GM23338 (cell line): ENCODE results near the gene MTERF4. TPM values are rescaled to one million over a fixed set of nuclear protein-coding genes. Genes with fewer than 3 reads are reported as not detected.

Source experiments
- ATAC-seq: fragments of 200-7000 bp; cut with Tn5 transposase; 3 replicates; pipeline ENCODE4 v1.9.1; 2020
- DNase-seq: peaks from one replicate; pipeline ENCODE4 v3.0.0-alpha.2; 2015; ENCODE audit warnings: low spot score
- H2AFZ ChIP-seq: fragments of 200-600 bp; sonication (generic); 2 replicates; pipeline ENCODE4 v1.8.0; 2016; ENCODE audit warnings: antibody characterized with exemption, mild to moderate bottlenecking, moderate library complexity
- H3F3A ChIP-seq: fragments of 200-600 bp; sonication (generic); replicated peaks from 2 replicates; pipeline ENCODE4 v1.8.0; 2017; ENCODE audit warnings: antibody characterized with exemption, mixed run types, low read depth
- H3K27ac ChIP-seq: fragments of 200-600 bp; sonication (generic); 2 replicates; pipeline ENCODE4 v1.6.1; 2016; ENCODE audit warnings: low read depth
- H3K27me3 ChIP-seq: fragments of 200-600 bp; sonication (generic); 2 replicates; pipeline ENCODE4 v1.8.0; 2016; ENCODE audit warnings: mild to moderate bottlenecking, mixed run types, moderate library complexity; ENCODE audit not compliant: insufficient read depth
- H3K36me3 ChIP-seq: fragments of 200-600 bp; sonication (generic); 2 replicates; pipeline ENCODE4 v1.8.0; 2016; ENCODE audit warnings: mild to moderate bottlenecking; ENCODE audit not compliant: insufficient read depth
- H3K4me1 ChIP-seq: fragments of 200-600 bp; sonication (generic); 2 replicates; pipeline ENCODE4 v1.8.0; 2016; ENCODE audit warnings: mild to moderate bottlenecking, moderate library complexity; ENCODE audit not compliant: insufficient read depth
- H3K4me2 ChIP-seq: fragments of 200-600 bp; sonication (generic); 2 replicates; pipeline ENCODE4 v1.7.1; 2017; ENCODE audit warnings: mixed run types
- H3K4me3 ChIP-seq: fragments of 200-600 bp; sonication (generic); 2 replicates; pipeline ENCODE4 v1.6.1; 2016; ENCODE audit warnings: mixed run types
- H3K79me2 ChIP-seq: fragments of 200-600 bp; sonication (generic); replicated peaks from 2 replicates; pipeline ENCODE4 v1.8.0; 2017; ENCODE audit warnings: mild to moderate bottlenecking; ENCODE audit not compliant: insufficient read depth
- H3K9me2 ChIP-seq: fragments of 200-600 bp; sonication (generic); 2 replicates; pipeline ENCODE4 v1.8.0; 2017; ENCODE audit not compliant: insufficient read depth
- H4K20me1 ChIP-seq: fragments of 200-600 bp; sonication (generic); replicated peaks from 2 replicates; pipeline ENCODE4 v1.8.0; 2017; ENCODE audit warnings: mild to moderate bottlenecking; ENCODE audit not compliant: insufficient read depth
- H3K27ac Mint-ChIP-seq: 2 replicates; pipeline ENCODE4 v1.8.0; 2020; ENCODE audit warnings: inconsistent platforms, mild to moderate bottlenecking, moderate library complexity, mixed read lengths
- H3K27me3 Mint-ChIP-seq: 3 replicates; pipeline ENCODE4 v1.8.0; 2022; ENCODE audit warnings: low read depth, mild to moderate bottlenecking, moderate library complexity, mixed read lengths, inconsistent platforms; ENCODE audit not compliant: insufficient read depth, poor library complexity
- H3K36me3 Mint-ChIP-seq: 3 replicates; pipeline ENCODE4 v1.8.0; 2021; ENCODE audit warnings: low read depth, mild to moderate bottlenecking, inconsistent platforms, moderate library complexity, mixed read lengths
- H3K4me1 Mint-ChIP-seq: 3 replicates; pipeline ENCODE4 v1.8.0; 2020; ENCODE audit warnings: mild to moderate bottlenecking, inconsistent platforms, mixed read lengths
- H3K4me3 Mint-ChIP-seq: 3 replicates; pipeline ENCODE4 v1.8.0; 2021; ENCODE audit warnings: moderate library complexity, mild to moderate bottlenecking, inconsistent platforms, mixed read lengths
- H3K9me3 Mint-ChIP-seq: 3 replicates; pipeline ENCODE4 v1.8.0; 2020; ENCODE audit warnings: moderate library complexity, mild to moderate bottlenecking, inconsistent platforms, mixed read lengths
- CREB1 ChIP-seq: fragments of 250-450 bp; sonication (Bioruptor Pico); IDR thresholded peaks from 2 replicates; pipeline ENCODE4 v1.5.0; 2020; ENCODE audit warnings: low read depth, mild to moderate bottlenecking, moderate library complexity
- CTCF ChIP-seq, 2 experiments: fragments of 200-600 bp in 1 of 2; sonication (generic) in 1 of 2; conservative IDR thresholded peaks; 2 replicates each; pipeline versions ENCODE4 v1.5.1 to v1.6.1; 2016 to 2017; ENCODE audit warnings: antibody characterized with exemption in 2 of 2, low read depth in 2 of 2, mild to moderate bottlenecking in 2 of 2, moderate library complexity in 1 of 2
- ETS1 ChIP-seq: IDR thresholded peaks from 2 replicates; pipeline ENCODE4 v1.6.1; 2016; ENCODE audit warnings: antibody characterized with exemption
- EZH2 ChIP-seq: fragments of 200-600 bp; sonication (generic); IDR thresholded peaks from one replicate; pipeline ENCODE4 v1.8.0; 2017; ENCODE audit warnings: antibody characterized with exemption, mild to moderate bottlenecking, low read depth; ENCODE audit not compliant: unreplicated experiment
- EZH2phosphoT487 ChIP-seq: fragments of 200-600 bp; sonication (generic); IDR thresholded peaks from one replicate; pipeline ENCODE4 v1.8.1; 2018; ENCODE audit warnings: antibody characterized with exemption; ENCODE audit not compliant: unreplicated experiment
- JUNB ChIP-seq: IDR thresholded peaks from one replicate; pipeline ENCODE4 v1.6.1; 2016; ENCODE audit warnings: antibody characterized with exemption; ENCODE audit not compliant: unreplicated experiment
- NANOG ChIP-seq: IDR thresholded peaks from 2 replicates; pipeline ENCODE4 v1.6.1; 2016; ENCODE audit warnings: antibody characterized with exemption, borderline replicate concordance
- POLR2AphosphoS5 ChIP-seq: IDR thresholded peaks from 2 replicates; pipeline ENCODE4 v1.6.1; 2016; ENCODE audit warnings: antibody characterized with exemption, low read depth
- REST ChIP-seq: IDR thresholded peaks from one replicate; pipeline ENCODE4 v1.6.1; 2018; ENCODE audit warnings: antibody characterized with exemption; ENCODE audit not compliant: unreplicated experiment
- STAT1 ChIP-seq: IDR thresholded peaks from one replicate; pipeline ENCODE4 v1.6.1; 2016; ENCODE audit warnings: antibody characterized with exemption; ENCODE audit not compliant: unreplicated experiment
- ZNF114 ChIP-seq: fragments of 250-450 bp; sonication (Bioruptor Pico); IDR thresholded peaks from 2 replicates; pipeline ENCODE4 v1.5.0; 2020; ENCODE audit warnings: mild to moderate bottlenecking, moderate library complexity
- ZNF331 ChIP-seq: fragments of 250-450 bp; sonication (Bioruptor Pico); IDR thresholded peaks from 2 replicates; pipeline ENCODE4 v1.5.0; 2020; ENCODE audit warnings: low read depth, mild to moderate bottlenecking, moderate library complexity
- ZNF462 ChIP-seq: fragments of 250-450 bp; sonication (Bioruptor Pico); IDR thresholded peaks from 2 replicates; pipeline ENCODE4 v1.5.0; 2020; ENCODE audit warnings: mild to moderate bottlenecking, moderate library complexity
- polyA plus RNA-seq: library from polyadenylated mRNA; unstranded; fragments of >200 nt; fragmentation: Nextera tagmentation; extraction: Ambion mirVana; gene quantifications from 2 replicates; pipeline ENCODE4 v1.2.1, GENCODE V29; 2016
- total RNA-seq: library from RNA; depleted of rRNA; stranded (reverse); fragments of >200 nt; shearing (Covaris generic); gene quantifications from 2 replicates; pipeline ENCODE4 v1.2.3, GENCODE V29; 2014

The MTERF4 gene
- total and polyA plus RNA-seq, 2 experiments from 2014 or later = 15.3 to 63.6 TPM

GRCh38 chr2:241149675-241149924 lies 47.5 kb upstream of the MTERF4 start:
- Mint-ChIP-seq H3K4me1 (peaks cover 27% of the 10 kb centered on the region), H3K9me3 (no peaks in the 10 kb centered on the region; the same call in 2 of the 3 replicates)
- no peak overlapping the region for H3K27ac ChIP-seq

More at GRCh38 chr2:241149675-241149924, 47.5 kb upstream of the MTERF4 start:
- Mint-ChIP-seq H3K27me3 (peaks cover 14% of the 10 kb centered on the region), H3K4me3 (peak overlapping the region; percentile 94), H3K27ac (no peak overlapping the region), H3K36me3 (peaks cover 8% of the 10 kb centered on the region)
- Histone ChIP-seq H3K9me2 (no peaks in the 10 kb centered on the region), H3K4me2 (peak overlapping the region; percentile 93), H2AFZ (peak overlapping the region; percentile 99), H3K27me3 (no peaks in the 10 kb centered on the region), H3K79me2 (peaks cover 63% of the 10 kb centered on the region), H3K36me3 (no peaks in the 10 kb centered on the region), H3K4me1 (peaks cover 26% of the 10 kb centered on the region), H4K20me1 (peaks cover 24% of the 10 kb centered on the region), H3F3A (0 out of 2 replicates have a peak, but pooled peaks cover 6% of the 10 kb centered on the region), H3K4me3 (peak overlapping the region; percentile 81)
- ATAC-seq = peak; percentile 16
- DNase-seq = no peak
- TF ChIP-seq REST (no peak), ZNF462 (CRISPR knock-in tag) (no peak), NANOG (no peak), POLR2AphosphoS5 (no peak), ZNF331 (no peak), CTCF (conservative IDR thresholded peaks at IDR 0.05; ENCODE audit: low read depth in 2 of 2) (no peak), EZH2 (no peak), ZNF114 (CRISPR knock-in tag) (no peak), CREB1 (CRISPR knock-in tag) (no peak), STAT1 (no peak), JUNB (no peak), EZH2phosphoT487 (no peak), ETS1 (no peak)
